HEK293T (cell line): ENCODE data around the gene E2F1.

Experiments used
- ARNT ChIP-seq: fragments of 450-650 bp; IDR thresholded peaks from 2 replicates; pipeline ENCODE4 v1.6.1; 2017; ENCODE audit warnings: mild to moderate bottlenecking
- BHLHE40 ChIP-seq: fragments of 450-650 bp; IDR thresholded peaks from 2 replicates; pipeline ENCODE4 v1.6.1; 2016; ENCODE audit warnings: mild to moderate bottlenecking, moderate library complexity, borderline replicate concordance
- CTBP1 ChIP-seq: fragments of 450-650 bp; IDR thresholded peaks from 2 replicates; pipeline ENCODE4 v1.6.1; 2016; ENCODE audit warnings: borderline replicate concordance
- ELF4 ChIP-seq: fragments of 450-650 bp; IDR thresholded peaks from 2 replicates; pipeline ENCODE4 v1.6.1; 2017; ENCODE audit warnings: antibody characterized with exemption
- FOXA1 ChIP-seq: fragments of 450-650 bp; IDR thresholded peaks from 2 replicates; pipeline ENCODE4 v1.6.1; 2016; ENCODE audit warnings: mild to moderate bottlenecking
- FOXK2 ChIP-seq: fragments of 450-650 bp; IDR thresholded peaks from 2 replicates; pipeline ENCODE4 v1.6.1; 2016; ENCODE audit warnings: mild to moderate bottlenecking
- FOXM1 ChIP-seq: fragments of 450-650 bp; IDR thresholded peaks from 2 replicates; pipeline ENCODE4 v1.6.1; 2017; ENCODE audit warnings: mild to moderate bottlenecking, borderline replicate concordance
- HDGF ChIP-seq: fragments of 450-650 bp; IDR thresholded peaks from 2 replicates; pipeline ENCODE4 v1.6.1; 2017; ENCODE audit warnings: antibody characterized with exemption, borderline replicate concordance
- L3MBTL2 ChIP-seq: fragments of 450-650 bp; conservative IDR thresholded peaks from 2 replicates; pipeline ENCODE4 v1.6.1; 2016; ENCODE audit warnings: mild to moderate bottlenecking
- NFRKB ChIP-seq: fragments of 450-650 bp; IDR thresholded peaks from 2 replicates; pipeline ENCODE4 v1.6.1; 2016; ENCODE audit warnings: mild to moderate bottlenecking, moderate library complexity
- SP1 ChIP-seq: fragments of 450-650 bp; IDR thresholded peaks from 2 replicates; pipeline ENCODE4 v1.6.1; 2017
- SUZ12 ChIP-seq: fragments of 450-650 bp; IDR thresholded peaks from 2 replicates; pipeline ENCODE4 v1.6.1; 2016; ENCODE audit warnings: mild to moderate bottlenecking
- ZNF384 ChIP-seq: fragments of 450-650 bp; IDR thresholded peaks from 2 replicates; pipeline ENCODE4 v1.6.1; 2016

- TF ChIP-seq SUZ12 (no peak), FOXM1 (no peak), FOXA1 (no peak), SP1 (no peak), CTBP1 (no peak), NFRKB (no peak), FOXK2 (no peak), ARNT (no peak), HDGF (no peak), ELF4 (no peak), L3MBTL2 (no peak), ZNF384 (no peak), BHLHE40 (no peak)
Observed at GRCh38 chr20:33647603-33648395, 38.4 kb downstream of the E2F1 start.
